Measurements from ENCODE around the gene MYOM1. TPM values are rescaled to one million over a fixed set of nuclear protein-coding genes. Genes with fewer than 3 reads are reported as not detected.

The MYOM1 gene
- total RNA-seq, 1 experiment from 2014 or later: 0.41 TPM

GRCh38 chr18:3157606-3158005, 62.2 kb downstream of the MYOM1 start:
- ChIA-PET POLR2A (no interaction called here), CTCF (no interaction called here)
- no peak for TF ChIP-seq CTCF (IDR thresholded peaks at IDR 0.05; ENCODE audit: insufficient read depth in 1 of 2, low read depth in 1 of 2, low read length in 1 of 2, severe bottlenecking in 1 of 2, unreplicated experiment in 1 of 2)

DNA sequence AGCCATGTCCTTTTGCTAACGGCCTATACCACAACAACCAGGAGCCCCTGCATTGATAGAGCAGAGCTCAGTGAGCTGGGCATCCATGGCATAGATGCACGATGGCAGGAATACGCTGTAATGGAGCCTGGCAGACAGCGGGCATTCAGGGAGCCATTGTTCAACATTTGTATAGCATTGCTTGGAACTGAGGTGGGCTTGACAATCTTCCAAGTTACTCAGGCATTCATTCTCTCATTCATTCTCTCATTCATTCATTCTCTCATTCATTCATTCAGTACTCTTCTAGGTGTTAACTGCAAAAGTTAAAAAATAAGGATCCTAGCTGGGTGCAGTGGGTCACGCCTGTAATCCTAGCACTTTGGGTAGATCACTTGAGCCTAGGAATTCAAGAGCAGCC, 62.7 kb downstream of the MYOM1 start:
- H3K36me3 ChIP-seq (ENCODE audit: control insufficient read depth, insufficient read depth, low read length): no peaks in the 10 kb centered on the region
- CTCF ChIA-PET: no interaction called here
- no peaks in the 10 kb centered on the region; the same call in 1 of the 2 replicates for H3K27me3 ChIP-seq (replicated peaks; ENCODE audit: control insufficient read depth, insufficient read depth, low read length)
- H3K4me3 ChIP-seq (ENCODE audit: low read depth, low read length): no peak overlapping the region
- no peaks in the 10 kb centered on the region for H3K27me3 Mint-ChIP-seq (ENCODE audit: insufficient read depth, unreplicated experiment)
- no peak for DNase-seq
- POLR2A ChIA-PET: no interaction called here
- no peaks in the 10 kb centered on the region for H3K9me3 ChIP-seq
- no peaks in the 10 kb centered on the region for H3K4me1 ChIP-seq
- TF ChIP-seq CTCF (IDR thresholded peaks at IDR 0.05; ENCODE audit: insufficient read depth in 1 of 2, low read depth in 1 of 2, low read length in 1 of 2, severe bottlenecking in 1 of 2, unreplicated experiment in 1 of 2): no peak
- H3K4me3 Mint-ChIP-seq (ENCODE audit: unreplicated experiment): no peak overlapping the region
- H3K27ac Mint-ChIP-seq (ENCODE audit: unreplicated experiment): no peak overlapping the region
- no TSS peak for BruUV-seq (replicated peaks)
- intact Hi-C loops (cut with micrococcal nuclease; ENCODE audit: unreplicated experiment): no loop called here
- no peaks in the 10 kb centered on the region for H3K9me3 Mint-ChIP-seq (ENCODE audit: unreplicated experiment)
- no peaks in the 10 kb centered on the region for H3K36me3 Mint-ChIP-seq (ENCODE audit: insufficient read depth, unreplicated experiment)
- no peaks in the 10 kb centered on the region for H3K4me1 Mint-ChIP-seq (ENCODE audit: low read depth, unreplicated experiment)

More at GRCh38 chr18:3157606-3158005, 62.2 kb downstream of the MYOM1 start:
- H3K9me3 ChIP-seq: no peaks in the 10 kb centered on the region
- H3K4me3 Mint-ChIP-seq (ENCODE audit: unreplicated experiment): no peak overlapping the region
- H3K4me1 ChIP-seq: no peaks in the 10 kb centered on the region
- H3K27me3 Mint-ChIP-seq (ENCODE audit: insufficient read depth, unreplicated experiment): no peaks in the 10 kb centered on the region
- H3K9me3 Mint-ChIP-seq (ENCODE audit: unreplicated experiment): no peaks in the 10 kb centered on the region
- H3K4me3 ChIP-seq (ENCODE audit: low read depth, low read length): no peak overlapping the region
- H3K27ac Mint-ChIP-seq (ENCODE audit: unreplicated experiment): no peak overlapping the region
- H3K27me3 ChIP-seq (replicated peaks; ENCODE audit: control insufficient read depth, insufficient read depth, low read length): no peaks in the 10 kb centered on the region; the same call in 1 of the 2 replicates
- H3K36me3 ChIP-seq (ENCODE audit: control insufficient read depth, insufficient read depth, low read length): no peaks in the 10 kb centered on the region
- no peak for DNase-seq
- no peaks in the 10 kb centered on the region for H3K36me3 Mint-ChIP-seq (ENCODE audit: insufficient read depth, unreplicated experiment)
- no TSS peak for BruUV-seq (replicated peaks)
- no peaks in the 10 kb centered on the region for H3K4me1 Mint-ChIP-seq (ENCODE audit: low read depth, unreplicated experiment)
- intact Hi-C loops (cut with micrococcal nuclease; ENCODE audit: unreplicated experiment): no loop called here

- no peaks in the 10 kb centered on the region for H3K27me3 Mint-ChIP-seq (ENCODE audit: insufficient read depth, unreplicated experiment)
- BruUV-seq (replicated peaks): no TSS peak
- CTCF ChIA-PET: no interaction called here
Measured at GRCh38 chr18:3156325-3156640, 63.5 kb downstream of the MYOM1 start.

More at GRCh38 chr18:3156325-3156640, 63.5 kb downstream of the MYOM1 start:
- intact Hi-C loops (cut with micrococcal nuclease; ENCODE audit: unreplicated experiment): no loop called here
- no peak for DNase-seq
- Histone ChIP-seq H3K36me3 (ENCODE audit: control insufficient read depth, insufficient read depth, low read length) (no peaks in the 10 kb centered on the region), H3K27me3 (replicated peaks; ENCODE audit: control insufficient read depth, insufficient read depth, low read length) (no peaks in the 10 kb centered on the region; the same call in 1 of the 2 replicates), H3K4me1 (no peaks in the 10 kb centered on the region), H3K9me3 (no peaks in the 10 kb centered on the region), H3K4me3 (ENCODE audit: low read depth, low read length) (no peak overlapping the region)
- no peaks in the 10 kb centered on the region for H3K9me3 Mint-ChIP-seq (ENCODE audit: unreplicated experiment)
- POLR2A ChIA-PET: no interaction called here
- no peak for TF ChIP-seq CTCF (IDR thresholded peaks at IDR 0.05; ENCODE audit: insufficient read depth in 1 of 2, low read depth in 1 of 2, low read length in 1 of 2, severe bottlenecking in 1 of 2, unreplicated experiment in 1 of 2)
- no peak overlapping the region for H3K4me3 Mint-ChIP-seq (ENCODE audit: unreplicated experiment)
- H3K36me3 Mint-ChIP-seq (ENCODE audit: insufficient read depth, unreplicated experiment): no peaks in the 10 kb centered on the region
- no peaks in the 10 kb centered on the region for H3K4me1 Mint-ChIP-seq (ENCODE audit: low read depth, unreplicated experiment)
- H3K27ac Mint-ChIP-seq (ENCODE audit: unreplicated experiment): no peak overlapping the region

Measured in Caco-2 (cell line).